IPS-15b (cell line): ENCODE measurements around the gene DNAH17.

Experiments
- H3K27me3 ChIP-seq: one replicate; pipeline ENCODE4 v1.6.1; 2013; ENCODE audit warnings: low read length; ENCODE audit not compliant: control insufficient read depth, insufficient read depth
- H3K36me3 ChIP-seq: one replicate; pipeline ENCODE4 v1.6.1; 2013; ENCODE audit warnings: low read length; ENCODE audit not compliant: control insufficient read depth, insufficient read depth
- H3K4me1 ChIP-seq: one replicate; pipeline ENCODE4 v1.6.1; 2013; ENCODE audit warnings: mild to moderate bottlenecking, low read length; ENCODE audit not compliant: control insufficient read depth, insufficient read depth
- H3K4me3 ChIP-seq: one replicate; pipeline ENCODE4 v1.5.1; 2013; ENCODE audit warnings: low read depth, low read length
- H3K9ac ChIP-seq: one replicate; pipeline ENCODE4 v1.6.1; 2013; ENCODE audit warnings: low read depth, mild to moderate bottlenecking, low read length
- H3K9me3 ChIP-seq: one replicate; pipeline ENCODE4 v1.6.1; 2013; ENCODE audit warnings: mild to moderate bottlenecking, low read length; ENCODE audit not compliant: control insufficient read depth, insufficient read depth

DNAH17 gene

DNA sequence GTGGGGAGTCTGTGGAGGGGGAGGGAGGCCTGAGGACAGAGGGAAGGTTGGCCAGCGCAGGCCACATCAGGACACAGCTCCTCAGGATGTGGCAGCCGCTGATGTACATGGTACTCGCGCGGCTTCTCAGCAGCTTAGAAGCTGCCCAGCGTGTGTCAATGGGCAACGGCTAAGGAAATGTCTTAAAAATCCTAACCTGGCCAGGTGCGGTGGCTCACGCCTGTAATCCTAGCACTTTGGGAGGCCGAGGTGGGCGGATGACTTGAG lies 145.6 kb downstream of the DNAH17 start:
- no peak overlapping the region for H3K4me3 ChIP-seq
- H3K9ac ChIP-seq: no peak overlapping the region
- peaks cover 7% of the 10 kb centered on the region for H3K4me1 ChIP-seq
- H3K9me3 ChIP-seq: no peaks in the 10 kb centered on the region
- H3K36me3 ChIP-seq: peaks cover 5% of the 10 kb centered on the region
- no peaks in the 10 kb centered on the region for H3K27me3 ChIP-seq

DNA sequence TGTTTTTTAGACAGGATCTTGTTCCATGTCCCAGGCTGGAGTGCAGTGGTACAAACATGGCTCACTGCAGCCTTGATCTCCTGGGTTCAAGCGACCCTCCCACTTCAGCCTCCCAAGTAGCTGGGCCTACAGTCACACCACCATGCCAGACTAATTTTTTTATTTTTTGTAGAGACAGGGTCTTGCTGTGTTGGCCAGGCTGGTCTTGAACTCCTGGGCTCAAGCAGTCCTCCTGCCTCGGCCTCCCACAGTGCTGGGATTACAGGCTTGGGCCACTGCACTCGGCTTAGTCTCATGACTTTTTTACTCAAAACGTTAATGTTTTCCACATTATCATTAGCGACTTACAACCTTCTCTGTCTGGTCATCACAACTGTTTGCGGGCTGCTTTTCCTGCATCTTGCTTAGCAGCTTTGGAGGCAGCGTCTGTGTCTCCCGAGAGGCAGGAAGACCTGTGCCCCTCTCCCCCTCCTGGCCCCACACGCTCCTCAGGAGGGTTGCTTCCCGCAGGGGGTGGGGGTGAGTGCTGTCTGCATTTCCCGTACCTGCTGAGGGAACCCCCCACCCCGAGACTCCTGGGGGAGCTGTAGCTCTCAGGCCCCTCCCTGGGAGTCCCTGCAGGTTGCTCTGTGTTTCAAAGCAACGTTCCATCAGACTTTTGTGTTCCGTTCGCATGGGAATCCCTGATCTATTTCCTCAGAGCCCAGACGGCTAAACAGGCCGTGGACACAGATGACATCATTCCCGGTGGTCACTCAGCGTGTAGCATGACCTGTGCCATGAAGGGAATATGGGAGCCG lies 146.1 kb downstream of the DNAH17 start:
- Histone ChIP-seq H3K36me3 (peaks cover 8% of the 10 kb centered on the region), H3K9ac (no peak overlapping the region), H3K9me3 (no peaks in the 10 kb centered on the region), H3K27me3 (no peaks in the 10 kb centered on the region), H3K4me1 (peaks cover 7% of the 10 kb centered on the region), H3K4me3 (no peak overlapping the region)

DNA sequence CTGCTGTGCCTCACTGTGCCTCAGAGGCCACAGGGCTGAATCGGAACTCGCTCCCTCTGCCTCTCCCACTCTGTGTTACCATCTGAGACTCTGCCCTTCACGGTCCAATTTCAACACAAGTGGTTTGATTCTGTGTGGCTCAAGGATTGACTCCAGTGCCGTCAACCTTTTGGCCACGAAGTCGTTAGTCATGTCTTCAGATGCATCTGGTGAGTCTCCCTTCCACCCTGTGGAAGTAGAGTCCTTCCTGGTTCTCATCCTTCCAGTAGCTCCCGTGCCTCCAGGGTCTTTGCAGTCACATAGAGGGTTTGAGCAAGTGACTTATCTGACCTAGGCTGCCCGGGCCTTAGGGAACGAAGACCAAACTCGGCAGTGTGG lies 147.6 kb downstream of the DNAH17 start:
- no peak overlapping the region for H3K9ac ChIP-seq
- peaks cover 20% of the 10 kb centered on the region for H3K36me3 ChIP-seq
- H3K9me3 ChIP-seq: no peaks in the 10 kb centered on the region
- no peaks in the 10 kb centered on the region for H3K27me3 ChIP-seq
- H3K4me1 ChIP-seq: peaks cover 6% of the 10 kb centered on the region
- no peak overlapping the region for H3K4me3 ChIP-seq

DNA sequence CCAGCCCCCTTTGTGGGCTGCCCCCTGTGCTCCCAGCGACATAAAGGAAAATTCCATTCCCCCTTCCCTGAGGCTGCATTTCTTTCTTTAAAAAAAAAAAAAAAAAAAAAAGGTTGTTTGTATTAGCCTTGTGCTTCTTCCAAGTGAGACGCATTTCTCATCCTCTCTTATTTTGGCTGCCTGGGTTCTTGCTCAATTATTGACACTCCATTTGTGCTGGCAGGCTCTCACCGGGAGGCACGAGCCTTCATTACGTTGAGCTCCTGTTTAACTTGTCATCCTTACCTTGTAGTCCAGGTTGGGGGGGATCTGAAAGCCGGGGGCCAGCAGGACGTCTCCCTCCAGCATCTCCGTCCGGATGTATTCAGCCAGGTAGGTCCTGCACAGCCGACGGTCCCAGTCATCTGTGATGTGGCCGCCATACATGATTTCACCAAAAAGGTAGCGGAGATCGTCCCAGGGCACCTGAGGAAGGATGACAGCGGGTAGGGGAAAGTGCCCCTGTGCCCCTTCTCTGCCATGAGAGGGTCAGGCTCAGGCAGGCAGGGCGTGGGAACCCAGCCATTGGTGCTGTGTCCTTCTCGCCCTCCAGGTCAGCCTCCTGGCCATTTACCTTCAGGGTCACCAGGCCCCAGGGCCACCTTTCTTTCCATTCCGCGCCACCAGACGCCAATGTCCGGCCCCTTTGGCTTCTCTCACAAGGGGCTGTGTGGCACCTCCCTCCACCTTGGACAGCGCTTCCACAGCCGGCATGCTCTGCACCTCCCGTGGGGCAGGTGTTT lies 148.2 kb downstream of the DNAH17 start:
- H3K9ac ChIP-seq: no peak overlapping the region
- H3K27me3 ChIP-seq: no peaks in the 10 kb centered on the region

DNA sequence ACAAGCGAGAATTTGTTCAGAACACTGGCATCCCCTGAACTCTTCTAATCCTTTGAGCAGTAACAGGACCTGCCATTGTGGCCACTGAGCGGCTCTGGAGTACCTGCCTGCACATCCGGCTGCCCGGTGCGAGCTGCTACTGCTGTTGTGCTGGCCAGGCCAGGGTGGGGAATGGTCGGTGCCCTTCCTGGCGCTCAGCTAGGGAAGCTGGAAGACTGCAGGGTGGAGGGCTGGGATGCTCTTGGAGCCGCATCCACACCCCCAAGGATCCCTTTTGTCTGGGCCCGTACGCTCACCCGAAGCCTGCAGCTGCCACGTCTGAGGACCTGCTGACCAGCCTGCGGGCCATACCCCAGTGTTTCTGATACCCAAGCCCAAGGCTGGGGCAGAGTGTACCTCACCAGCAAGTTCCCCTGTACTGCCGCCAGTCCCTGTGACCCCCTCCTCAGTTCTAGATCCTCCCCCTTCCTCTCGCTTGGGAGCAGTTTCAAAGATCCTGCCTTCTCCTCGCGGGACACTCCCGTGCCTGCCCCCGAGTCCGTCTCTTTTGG lies 149.1 kb downstream of the DNAH17 start:
- Histone ChIP-seq H3K36me3 (peaks cover 35% of the 10 kb centered on the region), H3K4me1 (peaks cover 2% of the 10 kb centered on the region), H3K4me3 (no peak overlapping the region), H3K27me3 (no peaks in the 10 kb centered on the region), H3K9ac (no peak overlapping the region), H3K9me3 (no peaks in the 10 kb centered on the region)

More for the DNA sequence above, 148.2 kb downstream of the DNAH17 start:
- H3K4me1 ChIP-seq: peaks cover 2% of the 10 kb centered on the region
- H3K9me3 ChIP-seq: no peaks in the 10 kb centered on the region
- H3K4me3 ChIP-seq: no peak overlapping the region
- H3K36me3 ChIP-seq: peaks cover 26% of the 10 kb centered on the region

DNA sequence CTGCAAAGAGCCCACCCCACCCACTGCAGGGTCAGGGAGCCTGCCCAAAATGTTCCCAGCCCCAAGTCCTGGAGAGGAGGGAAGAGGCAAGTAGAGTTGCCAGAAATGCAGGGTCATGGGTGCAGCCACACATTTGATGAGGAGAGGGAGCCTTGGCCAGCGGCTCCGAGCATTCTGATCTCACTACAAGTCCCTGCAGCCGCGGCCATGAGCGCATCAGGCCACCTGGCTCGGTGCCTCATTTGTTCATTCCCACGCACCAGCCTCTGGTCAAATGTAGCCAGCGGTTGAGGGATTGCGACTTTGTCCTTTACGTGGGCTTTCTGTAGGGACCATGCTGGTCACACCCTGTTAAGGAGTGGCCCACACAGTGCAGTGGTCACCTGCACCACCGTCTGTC lies 150.1 kb downstream of the DNAH17 start:
- Histone ChIP-seq H3K27me3 (no peaks in the 10 kb centered on the region), H3K4me1 (peaks cover 2% of the 10 kb centered on the region), H3K9ac (no peak overlapping the region), H3K36me3 (peaks cover 38% of the 10 kb centered on the region), H3K4me3 (no peak overlapping the region), H3K9me3 (no peaks in the 10 kb centered on the region)

DNA sequence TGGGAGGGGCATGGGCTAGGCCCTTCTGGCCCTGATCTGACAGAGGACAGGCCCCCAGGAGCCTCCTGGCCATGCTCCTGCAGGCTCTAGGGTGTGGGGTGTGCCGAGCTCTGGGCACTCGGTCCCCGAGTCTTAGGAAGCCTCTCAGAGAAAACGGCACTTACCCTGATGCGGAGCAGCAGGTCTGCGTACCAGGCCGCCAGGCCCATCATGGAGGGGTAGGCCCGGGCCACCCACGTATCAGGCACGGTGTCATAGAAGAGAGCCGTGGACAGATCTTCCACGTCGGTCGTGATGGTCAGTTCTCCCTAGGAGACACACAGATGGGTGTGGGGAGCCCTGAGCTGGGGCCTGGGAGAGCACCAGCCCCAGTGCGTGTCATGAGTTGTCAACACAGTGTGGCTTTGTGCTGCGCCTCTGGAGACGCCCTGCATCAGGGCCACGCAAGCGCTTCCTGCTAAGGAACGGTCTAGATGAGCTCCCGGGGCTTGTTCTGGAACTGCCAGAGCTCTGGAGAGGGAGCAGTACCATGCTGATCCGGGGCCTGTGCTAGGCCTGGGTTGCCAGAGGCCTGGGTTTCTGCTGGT lies 150.8 kb downstream of the DNAH17 start:
- no peak overlapping the region for H3K9ac ChIP-seq
- H3K9me3 ChIP-seq: no peaks in the 10 kb centered on the region
- H3K4me3 ChIP-seq: no peak overlapping the region
- peaks cover 38% of the 10 kb centered on the region for H3K36me3 ChIP-seq
- H3K27me3 ChIP-seq: no peaks in the 10 kb centered on the region
- H3K4me1 ChIP-seq: peaks cover under 1% of the 10 kb centered on the region

DNA sequence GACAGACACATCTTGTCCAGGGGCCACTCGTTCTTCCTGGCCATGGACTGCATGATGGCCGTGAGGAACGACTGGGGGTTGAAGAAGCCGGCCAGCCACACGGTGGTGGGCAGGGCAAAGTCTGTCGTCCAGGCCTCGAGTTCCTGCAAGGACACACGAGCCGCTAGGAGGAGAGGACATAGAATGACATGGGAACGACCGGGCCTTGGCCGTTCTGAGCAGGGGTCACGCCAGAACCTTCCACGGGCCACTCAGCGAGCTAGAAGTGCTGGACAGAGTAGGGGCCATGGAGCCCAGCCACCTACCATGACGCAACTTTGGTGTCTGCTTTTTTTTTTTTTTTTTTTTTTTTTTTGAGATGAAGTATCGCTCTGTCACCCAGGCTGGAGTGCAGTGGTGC lies 151.8 kb downstream of the DNAH17 start:
- Histone ChIP-seq H3K4me3 (no peak overlapping the region), H3K4me1 (no peaks in the 10 kb centered on the region), H3K36me3 (peaks cover 40% of the 10 kb centered on the region), H3K27me3 (no peaks in the 10 kb centered on the region), H3K9ac (no peak overlapping the region), H3K9me3 (no peaks in the 10 kb centered on the region)

DNA sequence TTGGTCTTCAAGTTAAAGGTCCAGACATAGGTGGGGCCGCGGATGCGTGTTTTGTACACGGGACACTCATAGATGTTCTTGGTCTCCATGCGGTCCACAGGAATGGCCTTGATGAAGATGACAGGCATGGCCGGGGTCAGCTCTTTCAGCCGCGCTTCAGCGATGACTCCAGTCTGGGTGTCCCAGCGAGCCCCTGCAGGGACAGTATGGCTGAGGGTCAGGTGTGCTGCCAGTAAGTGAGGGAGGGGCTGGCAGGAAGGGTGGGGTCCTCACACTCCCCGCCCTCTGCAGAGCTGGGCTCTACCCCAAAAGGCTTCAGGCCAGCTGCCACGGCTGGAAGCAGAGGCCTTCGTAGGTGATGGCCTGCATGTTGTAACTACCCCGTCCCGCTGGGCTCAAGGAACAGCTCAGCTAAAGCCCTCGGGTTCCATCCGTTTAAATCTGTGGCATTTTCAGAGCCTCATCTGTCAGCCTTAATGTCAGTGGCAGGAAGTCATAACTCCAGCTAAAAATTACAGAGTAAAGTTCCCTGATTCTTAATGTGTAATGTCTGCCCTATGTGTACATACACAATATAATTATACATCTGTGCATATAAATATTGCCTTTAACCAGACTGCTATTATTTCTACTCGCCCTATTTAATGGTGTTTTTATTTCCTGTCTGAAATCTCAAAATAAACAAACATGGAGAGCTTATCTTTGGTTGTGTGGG lies 153.1 kb downstream of the DNAH17 start:
- Histone ChIP-seq H3K36me3 (peaks cover 48% of the 10 kb centered on the region), H3K9ac (no peak overlapping the region), H3K9me3 (no peaks in the 10 kb centered on the region), H3K4me1 (no peaks in the 10 kb centered on the region), H3K27me3 (no peaks in the 10 kb centered on the region), H3K4me3 (no peak overlapping the region)

DNA sequence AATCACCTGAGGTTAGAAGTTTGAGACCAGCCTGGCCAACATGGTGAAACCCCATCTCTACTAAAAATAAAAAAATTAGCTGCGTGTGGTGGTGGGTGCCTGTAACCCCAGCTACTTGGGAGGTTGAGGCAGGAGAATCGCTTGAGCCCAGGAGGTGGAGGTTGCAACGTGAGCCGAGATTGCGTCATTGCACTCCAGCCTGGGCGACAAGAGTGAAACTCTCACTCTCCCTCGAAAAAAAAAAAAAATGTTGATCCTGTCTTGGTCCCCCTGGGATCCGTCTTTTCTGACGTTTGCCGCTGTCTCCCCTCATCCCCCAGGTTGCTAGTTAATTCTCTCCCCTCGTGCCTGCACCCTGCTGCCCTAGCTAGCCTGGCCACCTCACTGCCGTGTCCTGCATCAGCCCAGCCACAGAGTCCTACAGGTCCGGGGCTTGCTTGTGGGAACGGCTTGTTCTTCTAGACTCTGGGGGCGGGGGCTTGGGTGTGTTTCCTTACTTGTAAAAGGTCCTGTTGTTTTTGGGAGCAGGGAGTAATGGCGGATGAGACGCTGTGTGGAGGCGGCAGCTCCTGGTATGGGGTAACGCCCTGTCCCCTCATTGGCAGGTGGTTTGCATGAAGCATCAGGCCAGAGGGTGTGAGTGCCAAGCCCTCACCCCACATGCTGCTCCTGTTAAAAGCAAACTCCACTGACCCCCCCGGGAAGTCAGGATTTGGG lies 154.2 kb downstream of the DNAH17 start:
- Histone ChIP-seq H3K9ac (no peak overlapping the region), H3K27me3 (no peaks in the 10 kb centered on the region), H3K4me3 (no peak overlapping the region), H3K36me3 (peaks cover 49% of the 10 kb centered on the region), H3K4me1 (no peaks in the 10 kb centered on the region), H3K9me3 (no peaks in the 10 kb centered on the region)

DNA sequence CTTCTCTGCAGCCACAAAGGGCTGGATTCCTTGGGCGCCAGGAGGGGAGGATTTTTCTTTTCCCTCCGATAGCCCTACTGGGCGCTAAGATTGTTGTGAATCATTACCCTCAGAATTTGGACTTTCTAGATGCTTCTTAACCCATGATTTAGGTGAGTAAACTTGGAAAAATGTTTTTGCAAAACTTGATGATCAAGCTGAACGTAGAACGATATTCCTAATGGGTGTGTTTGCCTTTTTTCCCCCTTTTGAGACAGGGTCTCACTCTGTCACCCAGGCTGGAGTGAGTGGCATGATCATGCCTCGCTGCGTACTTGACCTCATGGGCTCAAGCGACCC lies 155.0 kb downstream of the DNAH17 start:
- Histone ChIP-seq H3K27me3 (no peaks in the 10 kb centered on the region), H3K4me3 (no peak overlapping the region), H3K4me1 (no peaks in the 10 kb centered on the region), H3K9me3 (no peaks in the 10 kb centered on the region), H3K36me3 (peaks cover 52% of the 10 kb centered on the region), H3K9ac (no peak overlapping the region)
